Myocyte (in vitro differentiated cells): ENCODE data around the gene ABHD17A. TPM values are rescaled to one million over a fixed set of nuclear protein-coding genes. Genes with fewer than 3 reads are reported as not detected.

Source experiments
- DNase-seq: peaks from one replicate; pipeline ENCODE4 v3.0.0-alpha.2; 2012; ENCODE audit warnings: low read depth
- total RNA-seq: library from RNA; depleted of rRNA; stranded (reverse); fragments of >200 nt; gene quantifications from 2 replicates; pipeline ENCODE4 v1.2.3, GENCODE V29; 2014

Gene ABHD17A
- total RNA-seq, 1 donor from 2014 or later: 106 TPM

DNA sequence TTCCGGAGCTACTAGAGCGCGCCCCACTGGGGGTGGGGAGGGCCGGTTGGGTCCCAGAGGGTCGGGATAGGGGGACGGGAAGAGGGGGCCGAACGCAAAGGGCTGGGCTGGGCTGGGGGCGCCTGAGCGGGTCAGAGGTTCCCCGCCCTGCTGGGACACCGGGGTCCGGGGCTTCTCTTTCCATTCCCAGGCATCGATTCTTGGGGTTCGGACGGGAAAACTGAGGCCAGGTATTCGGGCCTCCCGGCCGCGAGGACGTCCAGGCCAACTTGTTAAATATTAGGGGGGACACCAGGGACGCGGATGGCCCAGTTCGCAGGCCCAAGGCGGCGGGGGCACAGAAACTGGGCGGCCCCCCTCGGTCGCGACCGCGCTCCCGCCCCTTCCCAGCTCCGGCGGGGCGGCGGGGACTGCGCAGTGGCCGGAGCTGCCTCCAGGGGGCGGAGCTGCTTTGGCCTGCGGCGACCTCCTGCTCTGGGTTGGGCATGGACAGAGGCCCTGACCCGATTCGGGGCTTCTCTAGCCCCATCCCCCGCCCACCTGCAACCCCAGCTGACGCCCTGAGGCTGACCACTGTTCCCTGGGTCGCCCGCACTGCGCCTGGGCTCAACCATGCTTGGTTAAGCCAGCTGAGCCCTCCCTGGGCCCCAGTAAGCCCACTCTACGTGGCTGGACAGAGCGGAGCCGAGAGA, 20.7 kb downstream of the ABHD17A start:
- DNase-seq: peak; percentile 82

DNA sequence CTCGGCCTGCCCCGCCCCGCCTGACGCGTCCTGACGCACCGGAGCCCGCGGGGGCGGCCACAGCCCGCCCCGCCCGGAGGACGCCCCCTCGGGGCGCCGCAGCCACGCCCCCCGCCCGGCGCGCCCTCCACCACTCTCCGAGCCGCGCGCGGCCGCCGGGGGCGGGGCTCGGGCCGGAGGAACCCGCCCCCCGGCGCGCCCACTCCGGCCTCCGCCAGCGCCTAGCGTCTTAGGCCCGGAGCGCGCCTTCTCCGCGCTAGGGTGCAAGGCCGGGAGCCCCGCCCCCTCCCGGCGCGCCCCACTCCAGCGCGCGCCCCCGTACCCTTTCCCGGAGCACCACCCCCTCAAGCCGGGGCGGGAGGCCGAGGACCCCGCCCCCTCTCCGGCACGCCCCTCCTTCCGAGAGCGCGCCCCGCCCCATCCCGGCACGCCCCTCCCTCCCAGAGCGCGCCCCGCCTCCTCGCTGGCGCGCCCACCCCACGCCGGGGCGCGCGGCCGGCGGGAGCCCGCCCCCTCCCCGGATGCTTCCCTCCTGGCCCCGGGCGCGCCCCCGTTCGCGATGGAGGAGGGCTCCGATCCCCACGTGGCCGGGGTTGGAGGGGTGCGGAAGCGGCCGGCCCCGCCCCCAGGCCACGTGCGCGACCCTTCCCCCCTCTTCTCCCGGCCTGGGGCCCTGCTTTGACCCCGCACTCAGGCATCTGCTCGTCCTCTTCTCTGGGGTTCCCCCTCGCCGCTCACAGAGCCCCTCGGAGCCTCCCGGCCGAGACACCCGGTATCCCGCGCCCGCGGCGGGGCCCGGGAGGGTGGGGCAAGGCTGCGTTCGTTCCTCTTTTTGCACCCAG, 21.4 kb downstream of the ABHD17A start:
- peak; percentile 95 for DNase-seq

DNA sequence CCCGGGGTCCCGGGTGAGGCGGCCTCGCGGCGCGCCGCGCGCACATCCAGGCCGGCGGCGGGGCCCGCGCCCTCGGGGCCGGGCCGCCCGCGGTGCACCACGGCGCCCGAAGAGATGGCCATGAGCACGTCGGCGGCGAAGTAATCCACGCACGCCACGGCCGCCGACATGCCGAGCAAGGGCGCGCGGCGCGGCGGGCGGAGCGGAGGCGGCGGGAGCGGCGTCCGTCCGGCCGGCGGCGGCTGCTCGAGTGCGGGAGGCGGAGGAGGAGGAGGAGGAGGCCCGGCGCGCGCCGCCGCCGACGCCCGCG, 22.0 kb downstream of the ABHD17A start, which contains the start of gene KLF16:
KLF16 (minus strand) TSS at position 252 of the 310 bp plus-strand sequence; CDS start at position 170, 82 bp downstream.
- DNase-seq: no peak

DNA sequence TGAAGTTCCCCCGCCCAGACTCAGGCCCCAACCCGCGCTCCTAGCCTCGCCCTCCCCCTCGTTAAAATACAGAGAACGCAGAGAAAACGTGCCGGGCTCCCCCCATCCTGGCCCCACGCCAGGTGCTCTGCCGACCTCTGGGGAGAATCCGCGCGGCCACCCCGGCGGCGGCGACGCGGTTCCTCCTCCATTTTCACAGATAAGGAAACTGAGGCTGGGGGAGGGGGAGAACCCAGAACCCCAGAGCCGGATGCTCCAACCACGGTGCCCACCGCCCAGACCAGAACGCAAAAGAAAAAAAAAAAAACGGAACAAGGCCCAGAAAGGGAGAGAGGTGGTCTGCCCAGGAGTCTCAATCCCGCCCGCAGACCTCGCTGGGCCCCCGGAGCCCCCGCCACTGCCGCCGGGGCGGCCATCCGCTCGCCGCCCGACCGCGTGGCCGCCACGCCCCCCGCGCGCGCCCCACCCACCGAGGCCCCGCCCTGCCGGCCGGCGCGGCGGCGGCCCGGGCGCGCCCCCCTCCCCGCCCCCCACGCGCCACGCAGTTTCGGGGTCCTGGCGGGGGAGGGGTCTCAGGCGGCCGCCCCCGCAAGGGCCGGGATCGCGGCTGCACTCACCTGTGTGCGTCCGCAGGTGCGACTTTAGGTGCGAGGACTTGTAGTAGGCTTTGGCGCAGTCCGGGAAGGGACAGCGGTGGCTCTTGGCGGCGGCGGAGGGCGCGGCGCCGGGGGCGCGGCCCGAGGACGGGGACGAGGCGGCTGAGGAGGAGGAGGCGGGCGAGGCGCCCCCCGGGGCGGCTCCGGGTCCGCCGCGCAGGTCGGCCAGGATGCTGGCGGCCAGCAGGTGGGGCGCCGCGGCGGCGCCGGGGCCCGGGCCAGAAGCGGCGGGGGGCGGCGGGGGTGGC, 22.6 kb downstream of the ABHD17A start:
- no peak for DNase-seq

DNA sequence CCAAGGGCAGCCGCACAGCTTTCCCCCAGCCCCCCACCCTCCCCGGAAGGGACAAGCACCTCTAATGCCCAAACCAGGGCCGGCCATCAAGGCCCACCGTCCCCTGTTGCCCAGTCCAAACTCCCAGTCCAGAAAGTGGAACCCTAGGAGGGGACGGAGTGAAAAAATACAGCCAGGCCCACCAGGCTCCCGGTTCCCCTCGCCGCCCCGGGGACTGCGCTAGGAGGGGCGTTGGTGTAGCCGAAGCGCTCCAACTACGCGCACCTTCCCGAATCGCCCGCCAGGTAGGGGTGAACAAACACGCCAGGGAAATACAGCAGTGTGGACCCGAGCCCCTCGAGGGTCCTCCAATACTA, 23.2 kb downstream of the ABHD17A start:
- DNase-seq: no peak

DNA sequence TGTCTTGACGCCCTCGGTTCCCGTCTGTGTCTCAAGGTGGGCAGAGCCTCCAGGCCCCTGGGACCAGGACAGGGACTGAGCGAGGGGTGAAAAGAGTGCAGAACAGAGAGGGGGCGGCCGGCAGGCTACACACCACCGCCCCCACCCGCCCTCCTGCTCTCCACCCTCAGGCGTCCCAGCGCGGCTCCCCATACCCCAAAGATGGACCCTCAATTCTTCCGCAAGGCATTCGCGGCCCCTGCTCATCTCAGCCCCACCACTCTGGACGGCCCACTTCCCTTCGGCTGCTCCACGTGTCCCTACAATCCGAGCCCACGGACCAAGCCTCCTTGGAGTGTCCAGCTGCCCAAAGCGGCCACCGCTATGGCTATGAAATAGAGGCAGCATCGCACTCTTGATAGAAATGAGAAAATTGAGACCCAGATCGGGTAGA, 23.7 kb downstream of the ABHD17A start:
- DNase-seq: no peak

DNA sequence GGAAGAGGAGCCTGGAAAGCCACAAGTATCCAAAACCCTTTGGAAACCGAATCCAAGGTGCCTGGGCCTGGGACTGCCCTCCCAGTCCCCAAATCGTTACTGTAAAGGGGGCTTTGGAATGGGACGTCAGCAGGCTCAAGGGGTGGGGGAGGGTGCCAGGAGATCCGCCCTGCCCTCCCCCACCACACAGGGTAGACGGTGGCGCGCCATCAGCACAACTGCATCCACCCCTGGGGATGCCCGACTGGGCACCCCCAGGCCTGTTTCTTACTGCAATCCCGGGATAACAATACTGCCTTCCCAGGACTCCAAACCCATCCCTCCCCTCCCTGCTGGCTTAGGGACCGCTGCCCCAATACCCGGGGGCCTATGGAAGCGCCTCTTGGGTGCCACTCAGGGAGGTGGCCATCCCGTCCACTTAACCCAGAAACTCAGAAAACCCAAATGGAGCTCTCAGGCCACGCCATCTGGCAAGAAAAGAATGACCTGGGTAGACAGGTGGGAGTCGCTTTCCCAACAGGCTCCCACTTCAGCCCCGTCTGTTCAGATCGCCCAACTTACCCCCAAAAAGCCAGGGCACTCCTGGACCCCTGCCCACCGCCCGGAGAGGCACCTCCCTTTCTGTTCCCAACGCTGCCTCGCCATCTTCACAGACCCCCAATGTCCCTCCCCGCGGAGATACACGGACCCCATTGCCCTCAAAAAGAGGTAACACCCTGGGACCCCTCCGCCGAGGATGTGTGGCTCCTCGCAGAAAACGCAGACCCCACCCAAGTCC, 24.3 kb downstream of the ABHD17A start:
- DNase-seq: no peak

DNA sequence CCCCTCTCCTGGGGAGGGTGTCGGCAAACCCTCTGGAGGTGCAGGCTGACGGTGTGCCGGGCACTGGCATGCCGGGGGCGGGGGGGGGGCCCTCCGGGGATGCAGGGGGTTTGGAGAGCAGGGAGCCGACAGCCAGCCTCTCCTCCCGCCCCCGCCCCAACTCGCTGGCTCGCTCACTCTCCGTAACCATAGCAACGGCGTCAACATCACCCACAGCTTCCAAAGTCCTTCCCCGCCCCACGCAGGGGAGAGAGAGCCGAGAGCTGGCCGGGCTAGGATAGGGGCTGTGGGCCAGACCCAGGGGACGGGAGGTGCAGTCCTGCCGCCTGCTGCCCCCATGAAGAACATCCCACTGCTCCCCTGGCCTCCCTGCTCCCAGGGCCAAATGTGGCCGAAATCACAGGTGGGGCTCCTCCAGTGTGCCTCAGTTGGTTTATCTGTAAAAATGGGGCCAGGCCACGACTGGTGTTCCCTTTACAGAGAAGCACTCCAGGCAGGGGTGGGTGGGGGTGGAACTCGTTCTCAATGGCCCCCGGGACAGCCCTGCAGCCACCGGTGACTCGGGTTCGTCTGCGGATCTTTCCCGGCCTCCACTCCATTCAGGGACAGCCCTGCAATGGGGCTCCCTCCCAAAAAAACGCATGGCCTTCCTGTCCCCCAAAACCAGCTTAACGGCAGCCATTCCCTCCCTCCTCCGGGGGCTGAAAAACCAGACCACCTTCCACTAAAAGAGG, 25.1 kb downstream of the ABHD17A start:
- peak; percentile 62 for DNase-seq

DNA sequence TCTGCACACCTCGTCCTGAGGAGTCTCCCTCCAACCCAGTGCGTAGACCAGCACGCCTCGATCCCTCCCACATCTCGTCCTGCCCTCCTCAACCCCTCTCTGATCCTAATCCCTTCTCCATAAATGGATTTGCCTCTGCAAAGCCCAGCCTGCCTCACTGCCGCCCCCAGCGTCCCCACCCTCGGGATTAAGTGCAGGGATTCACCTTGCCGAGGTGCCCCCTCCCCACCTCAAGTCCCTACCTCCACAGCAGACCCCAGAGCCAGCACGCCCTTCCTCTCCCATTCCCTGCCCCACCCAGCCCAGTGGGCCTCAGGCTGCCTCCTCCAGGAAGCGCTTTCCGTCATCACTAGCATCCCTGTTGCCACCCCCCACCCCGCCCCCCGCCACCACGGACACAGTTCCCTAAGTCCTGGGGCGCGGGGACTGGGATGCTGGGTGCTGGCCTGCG, 25.9 kb downstream of the ABHD17A start:
- no peak for DNase-seq

DNA sequence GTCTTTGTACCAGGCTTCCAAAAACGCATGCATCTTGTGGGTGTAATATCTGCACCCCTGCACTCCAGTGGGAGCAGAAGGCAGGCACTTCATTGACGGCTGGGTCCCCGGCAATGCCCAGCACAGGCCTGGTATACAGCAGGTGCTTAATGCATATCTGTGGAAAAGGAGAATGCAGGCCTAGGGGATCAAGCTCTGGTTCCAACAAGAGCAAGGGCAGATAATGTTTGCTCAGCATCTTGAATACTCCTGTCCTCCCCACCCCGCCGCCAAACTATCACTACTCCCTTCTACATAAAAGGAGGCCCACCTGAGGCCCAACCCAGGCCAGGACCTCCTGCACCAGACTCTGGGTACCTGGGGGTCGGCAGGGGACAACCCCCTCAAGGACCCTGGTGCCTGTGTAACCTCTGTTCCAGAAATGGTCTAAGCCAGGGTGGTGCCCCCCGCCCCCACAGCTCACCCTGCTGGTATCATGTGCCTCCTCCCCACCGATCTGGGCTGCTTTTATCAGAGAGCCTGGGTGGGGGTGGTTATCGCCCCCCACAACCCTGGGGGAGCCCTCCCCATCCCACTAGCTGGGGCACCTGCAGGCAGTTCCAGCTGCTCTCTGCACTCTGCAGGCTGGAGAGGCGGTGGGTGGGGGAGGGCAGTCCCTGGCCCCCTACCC, 26.7 kb downstream of the ABHD17A start:
- no peak for DNase-seq

DNA sequence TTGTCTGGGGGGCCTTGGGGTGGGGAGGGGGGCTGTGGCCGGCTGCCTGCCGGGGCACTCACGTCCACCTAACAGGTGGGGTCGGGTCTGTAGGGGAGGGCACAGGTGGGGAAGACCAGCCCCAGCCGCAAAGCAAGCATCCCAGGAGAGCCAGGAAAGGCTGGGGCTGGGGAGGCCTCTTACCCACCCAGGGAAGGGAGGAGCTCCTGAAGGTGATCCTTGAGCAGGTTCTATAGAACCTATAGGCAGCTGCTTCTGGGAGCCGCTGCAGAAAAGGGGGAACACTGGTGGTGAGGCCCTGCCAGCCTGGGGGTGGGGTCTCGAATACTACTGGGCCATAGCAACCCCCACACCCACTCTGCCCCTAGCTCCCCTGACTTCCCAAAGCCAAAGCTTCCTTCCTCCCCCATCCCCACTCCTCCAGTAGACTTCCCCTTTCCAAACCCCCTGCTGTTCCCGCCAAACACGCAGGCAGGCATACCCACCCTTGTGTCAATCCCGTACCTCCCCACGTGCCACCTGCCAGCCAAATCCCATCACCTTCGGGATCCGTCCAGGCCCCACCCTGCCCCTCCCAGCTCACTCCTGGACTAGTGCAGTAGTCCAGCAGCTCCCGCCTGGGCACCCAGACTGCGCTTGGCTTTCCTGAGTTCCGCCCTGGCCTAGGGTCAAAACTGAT, 27.5 kb downstream of the ABHD17A start:
- DNase-seq: no peak

DNA sequence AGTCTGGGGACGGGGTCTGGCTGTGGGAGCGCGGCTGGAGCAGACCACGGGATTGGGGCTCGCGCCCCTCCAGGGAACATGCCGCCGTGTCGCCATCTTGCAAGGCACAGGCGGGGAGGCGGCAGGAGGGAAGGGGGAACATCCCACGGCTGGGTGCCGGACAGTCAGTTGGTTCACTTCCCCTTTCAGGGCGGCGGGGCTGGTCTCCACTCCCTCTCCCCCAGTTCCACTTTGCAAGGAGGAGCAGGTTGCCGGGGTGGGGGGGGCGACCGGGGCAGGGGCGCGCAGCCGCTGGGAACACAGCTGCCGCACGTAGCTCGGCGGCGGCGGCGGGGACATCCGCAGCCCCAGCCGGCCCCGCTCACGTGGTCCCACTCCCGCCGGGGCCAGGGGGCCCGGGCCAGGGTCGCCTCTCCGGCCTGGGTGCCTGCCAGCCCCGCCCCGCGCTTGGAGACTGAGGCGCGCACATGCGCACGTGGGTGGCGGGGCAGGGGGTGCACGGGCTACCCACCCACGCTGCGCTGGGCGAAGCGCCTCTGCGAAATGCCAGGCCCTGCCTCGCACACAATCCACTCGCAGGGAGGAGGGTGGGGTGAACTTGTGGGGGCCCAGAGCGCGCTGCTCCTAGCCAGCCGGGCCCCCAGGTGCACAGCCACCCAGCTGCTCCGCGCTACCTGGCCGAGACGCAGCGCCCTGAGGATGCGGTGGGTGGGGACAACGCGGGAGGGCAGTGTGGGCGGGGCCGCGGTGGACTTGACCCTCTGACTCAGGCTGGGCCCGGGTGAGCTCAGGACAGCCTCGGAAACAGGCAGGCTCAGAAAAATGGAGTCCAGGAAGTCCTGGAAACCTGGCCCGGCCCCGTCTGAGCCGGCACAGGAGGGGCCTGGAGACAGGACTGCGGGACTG, 28.3 kb downstream of the ABHD17A start:
- DNase-seq: peak; percentile 69

DNA sequence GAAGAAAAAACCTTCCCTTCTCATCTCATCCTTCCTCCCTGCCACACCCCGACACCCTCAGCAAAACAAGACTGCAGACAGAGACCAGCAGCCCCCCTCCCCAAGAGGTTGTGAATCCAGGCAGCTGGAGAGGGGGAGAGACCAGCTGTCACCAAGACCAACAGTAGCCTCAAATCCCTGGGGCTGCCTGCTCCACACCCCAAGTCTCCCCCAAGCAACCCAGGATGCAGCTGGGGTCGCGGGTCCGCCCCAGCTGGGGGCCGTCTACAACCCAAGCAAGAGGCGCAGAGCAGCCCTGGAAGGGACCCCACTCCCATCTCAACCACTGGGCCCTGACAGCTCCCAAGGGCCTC, 29.0 kb downstream of the ABHD17A start:
- DNase-seq: peak; percentile 74

DNA sequence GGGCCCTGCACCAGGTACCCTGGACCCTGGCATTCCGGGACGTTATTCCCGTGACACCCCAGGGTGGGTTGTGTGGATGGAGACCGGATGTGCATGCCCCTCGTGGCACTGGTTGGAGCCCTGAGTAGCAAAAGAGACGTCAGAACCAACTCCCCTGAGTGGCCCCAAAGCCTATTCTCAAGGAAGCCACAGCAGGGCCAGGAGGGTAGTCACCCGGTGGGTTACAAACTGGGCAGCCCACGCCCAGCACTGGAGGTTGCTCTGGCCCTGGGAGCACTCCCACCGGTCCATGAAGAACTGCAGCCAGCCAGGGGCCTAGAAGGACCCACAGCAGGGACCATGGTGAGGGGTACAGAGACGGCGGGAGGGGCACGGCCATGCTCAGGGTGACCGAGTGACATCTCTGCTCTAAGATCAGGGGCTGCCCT, 29.5 kb downstream of the ABHD17A start:
- peak; percentile 56 for DNase-seq

DNA sequence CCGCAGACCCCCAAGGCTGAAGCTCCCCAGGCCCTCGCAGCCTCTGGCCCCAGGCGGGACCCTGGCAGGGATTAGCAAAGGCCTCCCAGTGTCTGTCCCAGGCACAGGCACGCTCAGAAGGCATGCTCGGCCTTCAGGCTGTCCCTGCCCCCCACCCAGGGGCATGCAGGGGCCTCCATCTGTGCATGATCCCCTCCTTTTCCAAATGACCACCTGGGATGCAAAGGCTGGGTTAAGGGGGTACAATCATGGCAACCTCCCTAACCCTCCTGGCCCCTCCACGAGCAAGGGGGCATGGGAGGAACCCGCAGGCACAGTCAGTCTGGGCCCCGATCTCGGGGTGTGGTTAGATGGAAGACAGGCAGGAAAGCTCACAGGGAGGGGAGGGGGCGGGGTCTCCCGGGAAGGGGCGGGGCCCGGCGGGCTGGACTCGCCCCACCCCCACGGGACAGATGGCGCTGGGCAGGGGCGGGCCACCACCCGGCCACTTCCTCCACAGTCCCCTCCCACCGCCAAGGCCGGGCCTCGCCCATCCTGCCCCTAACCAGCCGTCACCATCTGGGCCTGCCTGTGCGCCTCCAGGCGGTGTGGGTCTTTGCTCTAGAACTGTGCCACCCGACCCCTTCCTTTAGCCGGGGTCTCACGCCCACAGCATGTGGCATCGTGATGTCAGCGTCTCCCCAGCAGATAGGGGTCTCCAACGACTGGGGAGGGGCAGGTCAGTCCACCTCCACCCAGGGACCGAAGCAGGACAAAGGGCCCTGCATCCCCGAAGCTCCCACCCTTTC, 30.1 kb downstream of the ABHD17A start:
- peak; percentile 91 for DNase-seq

DNA sequence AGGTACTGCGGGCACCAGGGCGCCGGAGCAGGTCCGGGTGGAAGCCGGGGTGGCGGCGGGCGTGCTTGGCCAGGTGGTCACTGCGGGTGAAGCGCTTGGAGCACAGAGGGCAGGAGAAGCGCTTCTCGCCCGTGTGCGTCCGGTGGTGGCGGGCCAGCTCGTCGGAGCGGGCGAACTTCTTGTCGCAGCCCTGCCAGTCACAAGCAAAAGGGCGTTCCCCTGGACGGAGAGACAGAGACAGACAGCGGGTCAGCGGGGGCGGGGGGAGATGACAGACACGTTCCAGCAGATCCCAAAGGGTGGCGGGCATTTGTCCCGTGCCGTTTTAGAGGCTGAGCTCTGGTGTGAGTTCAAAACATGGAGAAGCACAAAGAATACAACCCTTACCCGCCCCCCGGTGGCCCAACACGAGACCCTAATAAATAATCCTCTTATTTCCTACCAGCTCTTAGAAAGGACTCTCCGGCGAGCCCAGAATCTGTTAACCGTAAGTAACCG, 30.7 kb downstream of the ABHD17A start:
- no peak for DNase-seq

DNA sequence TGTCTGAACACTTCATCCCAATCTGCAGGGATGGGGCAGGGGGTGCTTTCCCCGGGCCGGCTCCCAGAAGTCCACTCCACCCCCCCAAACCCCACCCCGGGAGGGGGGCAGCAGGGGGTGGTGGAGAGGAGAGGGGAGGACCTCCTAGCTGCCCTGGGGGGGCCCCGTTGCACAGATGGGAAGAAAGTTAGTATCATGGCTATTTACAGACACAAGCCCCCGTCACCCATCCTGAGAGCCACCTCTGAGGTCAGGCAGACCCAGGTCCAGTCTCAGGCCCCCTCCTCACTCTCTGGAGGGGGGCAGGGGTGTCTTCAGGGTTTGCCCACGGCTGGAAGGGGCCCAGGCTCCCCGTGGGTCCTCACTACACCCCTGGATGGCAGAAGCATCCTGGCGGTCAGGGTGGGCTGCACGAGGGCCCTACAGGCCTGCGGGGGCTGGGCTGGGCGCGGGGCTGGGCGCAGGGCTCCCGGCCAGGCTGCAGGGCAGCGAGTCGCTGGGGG, 31.2 kb downstream of the ABHD17A start:
- DNase-seq: no peak
